OCI-LY3 (cell line): Measurements from ENCODE around the gene EAF2.

Experiments used
- H2AFZ ChIP-seq: fragments of 200-600, 300-600 bp; shearing (Covaris generic); 2 replicates; pipeline ENCODE4 v1.6.0; 2014; ENCODE audit warnings: antibody characterized with exemption, low read depth, low read length
- H3K27ac ChIP-seq: fragments of 200-600, 300-600 bp; sonication (generic); 2 replicates; pipeline ENCODE4 v1.5.1; 2014; ENCODE audit warnings: mild to moderate bottlenecking, low read length, moderate library complexity, mixed read lengths
- H3K27me3 ChIP-seq: fragments of 200-600, 300-600 bp; sonication (generic); 2 replicates; pipeline ENCODE4 v1.6.1; 2014; ENCODE audit warnings: low read depth, low read length, mixed read lengths
- H3K36me3 ChIP-seq: fragments of 200-600, 300-600 bp; sonication (generic); replicated peaks from 2 replicates; pipeline ENCODE3; 2014; ENCODE audit warnings: low read depth, low read length, mixed read lengths
- H3K4me1 ChIP-seq: fragments of 300-600, 200-600 bp; sonication (generic); 2 replicates; pipeline ENCODE4 v1.6.1; 2014; ENCODE audit warnings: low read length, mixed read lengths
- H3K4me2 ChIP-seq: fragments of 200-600, 300-600 bp; sonication (generic); 2 replicates; pipeline ENCODE4 v1.6.1; 2014; ENCODE audit warnings: low read length, mixed read lengths
- H3K4me3 ChIP-seq: fragments of 300-600, 200-600 bp; sonication (generic); 2 replicates; pipeline ENCODE4 v1.5.1; 2014; ENCODE audit warnings: antibody characterized with exemption, mild to moderate bottlenecking, low read length, moderate library complexity
- H3K79me2 ChIP-seq: fragments of 300-600, 200-600 bp; shearing (Covaris generic); 2 replicates; pipeline ENCODE4 v1.6.1; 2014; ENCODE audit warnings: mild to moderate bottlenecking, low read length, mixed read lengths
- H3K9ac ChIP-seq: fragments of 300-600, 200-600 bp; shearing (Covaris generic); 2 replicates; pipeline ENCODE4 v1.6.0; 2014; ENCODE audit warnings: mild to moderate bottlenecking, low read length, moderate library complexity
- H3K9me3 ChIP-seq: fragments of 200-600, 300-600 bp; shearing (Covaris generic); 2 replicates; pipeline ENCODE4 v1.6.1; 2014; ENCODE audit warnings: low read length, mixed read lengths; ENCODE audit not compliant: insufficient read depth
- H4K20me1 ChIP-seq: fragments of 200-600, 300-600 bp; sonication (generic); 2 replicates; pipeline ENCODE4 v1.6.1; 2016; ENCODE audit warnings: low read length, mixed read lengths; ENCODE audit not compliant: insufficient read depth
- CTCF ChIP-seq: fragments of 200-600, 300-600 bp; sonication (generic); IDR thresholded peaks from 2 replicates; pipeline ENCODE4 v1.5.1; 2014; ENCODE audit warnings: antibody characterized with exemption, low read length, low read depth
- EZH2phosphoT487 ChIP-seq: fragments of 200-600 bp; shearing (Covaris generic); IDR thresholded peaks from 2 replicates; pipeline ENCODE4 v1.6.1; 2018; ENCODE audit warnings: antibody characterized with exemption, mixed run types, low read depth

The EAF2 gene

DNA sequence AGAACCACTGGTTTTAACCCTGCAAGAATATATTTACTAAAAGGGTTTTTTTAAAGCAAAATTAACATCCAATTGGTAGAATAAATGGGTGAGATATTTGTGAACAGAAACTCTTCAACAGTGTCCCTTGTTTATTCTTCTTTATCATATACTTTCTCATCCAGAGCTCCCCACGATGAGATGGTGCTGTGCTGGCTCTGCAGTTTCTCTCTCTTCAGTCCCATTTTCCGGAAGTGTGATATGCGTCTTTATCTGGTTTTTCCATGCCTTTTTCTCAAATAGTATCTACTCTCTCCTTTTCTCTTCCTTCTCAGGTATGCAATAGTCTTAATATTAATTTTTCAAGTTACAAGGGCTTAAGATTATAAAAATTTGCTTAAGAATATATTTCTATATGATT, 1.5 kb downstream of the EAF2 start:
- peak overlapping the region; percentile 94 for H3K4me3 ChIP-seq
- H4K20me1 ChIP-seq: peaks cover 16% of the 10 kb centered on the region; the same call in 1 of the 2 replicates
- H3K27ac ChIP-seq: peak overlapping the region; percentile 87
- no peaks in the 10 kb centered on the region for H3K9me3 ChIP-seq
- H3K9ac ChIP-seq: peak overlapping the region; percentile 92
- no peaks in the 10 kb centered on the region for H3K27me3 ChIP-seq
- peaks cover 67% of the 10 kb centered on the region for H3K79me2 ChIP-seq
- peaks cover 24% of the 10 kb centered on the region for H3K36me3 ChIP-seq
- no peak overlapping the region for H2AFZ ChIP-seq
- TF ChIP-seq CTCF (no peak), EZH2phosphoT487 (no peak)
- peak overlapping the region; percentile 74 for H3K4me2 ChIP-seq
- peaks cover 19% of the 10 kb centered on the region for H3K4me1 ChIP-seq

- Histone ChIP-seq H3K36me3 (peaks cover 15% of the 10 kb centered on the region), H3K4me3 (no peak overlapping the region), H3K27me3 (no peaks in the 10 kb centered on the region), H2AFZ (no peak overlapping the region), H3K4me1 (peaks cover 12% of the 10 kb centered on the region), H3K79me2 (peaks cover 42% of the 10 kb centered on the region), H3K9me3 (no peaks in the 10 kb centered on the region), H3K4me2 (no peak overlapping the region), H4K20me1 (peaks cover 16% of the 10 kb centered on the region; the same call in 1 of the 2 replicates), H3K9ac (no peak overlapping the region), H3K27ac (no peak overlapping the region)
- no peak for TF ChIP-seq EZH2phosphoT487
Measured at GRCh38 chr3:121839962-121840361, 5.0 kb downstream of the EAF2 start.

DNA sequence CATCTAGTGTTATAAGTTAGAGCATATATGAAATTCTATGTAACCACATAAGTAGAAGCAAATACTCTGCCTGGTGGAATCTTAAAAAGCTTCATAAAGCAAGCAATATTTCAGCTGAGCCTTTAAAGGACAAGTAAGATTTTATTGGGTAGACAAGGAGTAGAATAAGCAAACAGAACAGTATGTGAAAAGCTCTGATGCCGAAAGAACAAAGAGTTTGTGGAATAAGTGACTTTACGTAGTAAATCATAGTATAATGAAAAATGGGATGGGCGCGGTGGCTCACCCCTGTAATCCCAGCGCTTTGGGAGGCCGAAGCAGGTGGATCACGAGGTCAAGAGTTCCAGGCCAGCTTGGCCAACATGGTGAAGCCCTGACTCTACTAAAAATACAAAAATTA, 9.9 kb downstream of the EAF2 start:
- Histone ChIP-seq H4K20me1 (no peaks in the 10 kb centered on the region), H3K27me3 (no peaks in the 10 kb centered on the region), H3K4me2 (no peak overlapping the region), H3K4me1 (no peaks in the 10 kb centered on the region), H3K9ac (no peak overlapping the region), H3K4me3 (no peak overlapping the region), H2AFZ (no peak overlapping the region), H3K27ac (no peak overlapping the region), H3K79me2 (peaks cover 10% of the 10 kb centered on the region; the same call in 1 of the 2 replicates), H3K36me3 (peaks cover 20% of the 10 kb centered on the region), H3K9me3 (no peaks in the 10 kb centered on the region)
- TF ChIP-seq CTCF (no peak), EZH2phosphoT487 (no peak)

- Histone ChIP-seq H3K27me3 (no peaks in the 10 kb centered on the region), H3K4me3 (no peak overlapping the region), H2AFZ (no peak overlapping the region), H4K20me1 (no peaks in the 10 kb centered on the region), H3K4me1 (no peaks in the 10 kb centered on the region), H3K27ac (no peak overlapping the region), H3K36me3 (peaks cover 29% of the 10 kb centered on the region), H3K9me3 (no peaks in the 10 kb centered on the region), H3K79me2 (0 out of 2 replicates have a peak, but pooled peaks cover 8% of the 10 kb centered on the region), H3K4me2 (no peak overlapping the region), H3K9ac (no peak overlapping the region)
- TF ChIP-seq EZH2phosphoT487: no peak
- TF ChIP-seq CTCF: no peak
Measured at GRCh38 chr3:121852256-121852655, 17.2 kb downstream of the EAF2 start.
